Brain pericyte (primary cell): ENCODE data around the gene LITAF.

Experiments
- DNase-seq: peaks from one replicate; pipeline ENCODE4 v3.0.0-alpha.2; 2012; ENCODE audit warnings: low read depth, low spot score

LITAF gene

DNA sequence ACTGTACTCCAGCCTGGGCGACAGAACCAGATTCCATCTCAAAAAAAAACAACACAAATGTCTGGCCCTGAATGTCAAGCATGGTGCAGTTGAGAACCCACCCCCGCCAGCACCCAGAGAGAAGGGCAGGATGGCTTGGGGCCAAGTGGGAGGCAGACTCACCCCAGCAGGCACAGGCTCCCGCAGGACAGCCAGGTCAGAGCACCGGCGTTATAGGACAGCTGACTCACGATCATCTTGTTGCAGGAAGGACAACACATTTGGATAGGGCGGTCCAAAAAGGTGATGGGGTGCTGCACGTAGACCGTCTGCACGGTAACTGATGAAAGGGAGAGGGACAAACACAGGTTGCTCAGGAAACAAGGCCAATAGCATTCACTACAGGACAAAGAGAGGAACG lies 33.3 kb downstream of the LITAF start:
- no peak for DNase-seq

DNA sequence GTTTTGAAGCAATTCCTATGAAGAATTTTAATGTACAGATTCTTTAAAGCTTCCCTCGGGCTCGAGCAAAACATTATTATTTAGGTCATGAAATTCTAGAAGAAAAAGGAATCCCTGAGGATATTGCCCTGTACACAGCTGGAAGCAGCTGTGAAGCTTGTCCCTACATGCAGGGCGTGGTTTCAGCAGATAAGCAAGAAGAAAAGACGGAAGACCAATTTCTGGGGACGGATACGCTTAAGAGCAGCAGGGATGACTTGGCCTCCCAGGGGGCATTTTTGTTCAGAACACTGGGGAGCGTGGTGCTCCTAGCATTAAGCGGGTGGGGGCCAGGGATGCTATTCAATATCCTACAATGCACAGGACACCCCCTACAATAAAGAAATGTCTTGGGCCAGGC lies 34.3 kb downstream of the LITAF start:
- no peak for DNase-seq

GRCh38 chr16:11551842-11552241 lies 34.9 kb downstream of the LITAF start:
- no peak for DNase-seq

DNA sequence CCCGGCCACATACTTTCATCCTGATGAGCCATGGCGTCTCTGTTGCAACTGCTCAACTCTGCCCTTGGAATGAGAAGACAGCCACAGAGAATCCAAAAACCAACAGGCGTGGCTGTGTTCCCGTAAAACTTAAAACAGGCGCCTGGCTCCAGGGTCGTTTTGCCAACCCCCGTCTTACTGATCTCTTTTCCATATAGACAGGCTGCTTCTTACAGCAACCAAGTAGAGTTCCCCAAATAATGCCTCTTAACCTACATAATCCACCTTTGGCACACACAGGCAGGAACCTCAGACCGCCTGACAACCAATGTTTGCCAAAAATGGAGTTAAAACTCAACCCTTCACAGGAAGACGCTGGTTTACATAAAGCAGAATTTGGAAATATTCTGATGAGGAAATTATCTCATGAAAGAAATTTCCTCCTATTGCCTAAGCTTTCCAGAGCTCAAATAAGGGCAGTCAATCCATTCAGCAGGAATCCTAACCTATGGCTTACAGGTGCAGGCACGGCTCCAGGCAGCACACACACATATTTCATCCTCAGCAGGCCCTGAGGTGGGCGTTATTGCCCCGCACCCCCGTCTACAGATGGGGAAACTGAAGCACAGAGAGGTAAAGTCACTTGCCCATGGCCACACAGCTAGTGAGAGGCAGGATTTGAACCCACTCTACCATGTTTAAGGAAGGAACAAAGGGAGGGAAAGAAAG lies 35.8 kb downstream of the LITAF start:
- DNase-seq, result no peak

GRCh38 chr16:11547118-11547916 lies 39.4 kb downstream of the LITAF start:
- DNase-seq, result no peak

DNA sequence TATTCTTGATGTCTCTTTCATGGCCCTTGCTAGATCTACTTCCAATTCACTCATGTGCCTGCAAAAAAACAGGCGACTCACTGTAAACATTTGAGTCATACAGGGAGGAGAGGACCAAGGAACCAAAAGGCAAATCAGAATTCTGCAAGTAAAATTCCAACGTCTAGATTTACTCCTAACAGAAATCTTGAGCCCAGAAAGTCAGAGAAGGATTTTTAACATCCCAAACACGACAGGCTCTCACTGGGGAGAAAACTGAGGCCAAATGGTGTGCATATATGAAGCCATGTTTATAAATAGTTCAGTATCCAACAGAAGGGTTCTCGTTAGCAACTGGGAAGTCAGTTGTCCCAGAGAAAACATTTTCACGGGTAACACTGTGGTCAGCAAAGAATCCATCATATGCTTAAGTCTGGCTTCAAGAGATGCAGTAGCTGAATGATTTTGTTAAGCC lies 40.1 kb downstream of the LITAF start:
- DNase-seq, result no peak

DNA sequence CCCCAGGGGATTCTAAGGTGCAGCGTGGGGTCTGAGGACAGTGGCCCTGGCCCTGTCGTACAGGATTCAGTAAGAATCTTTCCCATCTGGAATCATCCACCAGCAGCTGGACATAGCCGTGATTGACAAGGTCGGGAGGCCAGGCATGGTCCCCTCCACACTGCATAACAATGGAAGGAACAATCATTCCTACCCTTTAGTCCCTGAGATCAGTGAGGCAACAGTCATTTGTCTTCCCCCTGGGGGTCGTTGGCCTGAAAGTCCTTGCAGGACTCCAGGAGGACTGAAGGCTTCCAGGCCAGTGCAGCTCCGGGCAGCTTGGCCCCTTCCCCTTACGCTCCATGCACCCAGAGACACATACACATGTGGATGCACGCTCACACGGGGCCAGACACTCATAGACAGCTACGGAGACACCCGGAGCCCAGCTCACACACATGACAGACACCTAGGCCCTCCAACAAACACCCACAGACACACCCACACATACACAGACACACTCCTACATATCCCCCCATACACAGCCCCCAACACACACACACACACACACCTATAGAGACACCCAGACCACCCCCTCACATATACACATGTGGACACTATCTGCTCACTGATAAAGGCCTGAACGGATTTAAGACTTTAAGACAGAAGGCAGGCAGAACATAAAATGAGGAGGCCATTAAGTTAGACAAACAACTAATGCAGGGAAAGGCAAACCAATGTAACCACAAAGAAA lies 42.9 kb downstream of the LITAF start:
- DNase-seq, result no peak

DNA sequence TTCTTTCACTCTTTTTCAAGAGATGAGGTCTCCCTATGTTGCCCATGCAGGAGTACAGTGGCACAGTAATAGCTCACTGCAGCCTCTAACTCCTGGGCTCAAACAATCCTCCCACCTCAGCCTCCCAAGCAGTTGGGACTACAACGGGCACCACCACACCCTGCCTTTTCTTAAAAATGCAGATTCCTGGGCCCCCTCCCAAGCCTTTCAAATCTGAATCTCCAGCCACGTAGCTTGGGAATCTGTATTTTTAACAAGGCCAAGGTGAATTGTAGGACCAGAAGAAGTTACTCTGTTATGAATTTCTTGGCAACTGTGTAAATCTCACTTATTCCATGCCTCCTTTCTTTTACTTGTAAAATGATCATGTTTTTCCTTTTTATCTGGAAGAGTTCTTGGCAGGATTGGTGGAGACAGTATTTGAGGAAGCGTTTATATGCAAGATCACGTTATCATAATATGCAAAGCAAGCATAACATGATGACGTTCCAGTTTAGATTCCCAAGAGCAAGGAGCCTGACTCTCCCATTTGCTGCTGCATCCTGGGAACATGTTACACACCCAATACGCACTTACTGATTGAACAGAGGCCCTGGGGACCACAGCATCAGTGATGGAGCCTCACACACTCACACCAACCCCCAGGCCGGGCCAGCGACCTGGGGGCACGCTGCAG lies 44.5 kb downstream of the LITAF start:
- no peak for DNase-seq

GRCh38 chr16:11539641-11540050 lies 47.1 kb downstream of the LITAF start:
- DNase-seq, result no peak

DNA sequence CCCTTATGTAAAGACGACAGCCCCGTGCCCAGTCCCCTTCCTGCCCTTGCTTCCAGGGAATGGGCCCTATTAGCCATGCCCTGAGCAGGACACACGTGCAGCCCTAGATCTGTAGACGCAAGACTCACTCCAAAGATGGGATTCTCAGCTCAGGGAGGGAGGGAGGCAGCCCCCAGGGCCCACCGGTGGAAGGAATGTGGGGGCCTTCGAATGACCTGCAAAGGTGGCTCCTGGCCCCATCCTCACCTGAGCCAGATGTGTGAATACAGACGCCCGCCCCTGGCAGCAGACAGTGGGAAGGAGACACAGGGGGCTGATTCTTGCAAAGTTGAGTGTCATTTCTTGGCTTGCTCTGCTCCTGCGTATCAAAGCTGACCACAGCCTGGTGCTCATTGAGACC lies 47.8 kb downstream of the LITAF start:
- no peak for DNase-seq

DNA sequence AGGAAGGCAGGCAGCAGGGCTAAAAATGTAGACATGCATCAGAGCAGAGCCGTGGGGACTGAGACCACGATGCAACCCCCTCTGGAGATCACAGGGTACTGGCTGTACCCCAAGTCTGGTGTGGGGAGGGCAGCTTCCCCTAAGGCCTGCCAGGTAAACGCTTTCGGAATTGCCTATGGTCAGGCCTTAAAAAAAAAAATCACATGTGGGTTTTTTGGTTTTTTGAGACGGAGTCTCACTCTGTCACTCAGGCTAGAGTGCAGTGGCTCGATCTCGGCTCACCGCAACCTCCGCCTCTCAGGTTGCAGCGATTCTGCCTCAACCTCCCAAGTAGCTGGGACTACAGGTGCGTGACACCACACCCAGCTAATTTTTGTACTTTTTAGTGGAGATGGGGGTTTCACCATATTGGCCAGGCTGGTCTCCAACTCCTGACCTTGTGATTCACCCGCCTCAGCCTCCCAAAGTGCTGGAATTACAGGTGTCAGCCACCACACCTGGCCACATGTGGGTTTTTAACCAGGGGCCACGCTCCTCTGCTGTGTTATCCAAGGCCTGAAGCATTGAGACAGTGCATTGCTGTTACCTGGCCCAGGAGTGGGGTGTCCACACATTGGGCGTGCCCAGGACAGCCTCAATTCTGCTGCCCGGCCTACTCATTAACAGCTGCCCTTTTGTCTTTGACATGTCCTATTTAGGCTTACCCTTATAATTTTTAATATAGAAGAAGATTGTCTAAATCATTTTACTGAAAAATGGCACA lies 50.4 kb downstream of the LITAF start:
- DNase-seq, result no peak

DNA sequence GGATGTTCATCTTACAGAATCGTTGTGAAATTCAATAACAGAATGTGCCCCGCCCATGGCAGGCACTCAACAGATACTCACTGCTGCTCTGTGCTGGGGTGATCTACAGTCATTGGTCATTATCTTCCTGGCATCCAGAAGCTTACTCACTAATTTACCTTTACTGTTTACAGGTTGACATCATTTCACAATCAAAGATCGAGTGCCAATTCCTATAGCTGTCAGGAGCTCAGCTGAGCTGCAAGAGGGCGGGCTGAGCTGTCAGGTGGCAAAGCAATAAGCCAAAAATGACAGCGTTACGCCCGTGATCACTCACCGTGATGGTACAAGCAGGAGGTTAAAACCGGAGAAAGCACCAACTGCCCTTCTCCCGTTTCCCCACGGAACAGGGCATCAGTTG lies 51.2 kb downstream of the LITAF start:
- DNase-seq, result no peak

- no peak for DNase-seq
Measured at GRCh38 chr16:11534262-11534661, 52.5 kb downstream of the LITAF start.

GRCh38 chr16:11533588-11533987 lies 53.1 kb downstream of the LITAF start:
- DNase-seq, result no peak

DNA sequence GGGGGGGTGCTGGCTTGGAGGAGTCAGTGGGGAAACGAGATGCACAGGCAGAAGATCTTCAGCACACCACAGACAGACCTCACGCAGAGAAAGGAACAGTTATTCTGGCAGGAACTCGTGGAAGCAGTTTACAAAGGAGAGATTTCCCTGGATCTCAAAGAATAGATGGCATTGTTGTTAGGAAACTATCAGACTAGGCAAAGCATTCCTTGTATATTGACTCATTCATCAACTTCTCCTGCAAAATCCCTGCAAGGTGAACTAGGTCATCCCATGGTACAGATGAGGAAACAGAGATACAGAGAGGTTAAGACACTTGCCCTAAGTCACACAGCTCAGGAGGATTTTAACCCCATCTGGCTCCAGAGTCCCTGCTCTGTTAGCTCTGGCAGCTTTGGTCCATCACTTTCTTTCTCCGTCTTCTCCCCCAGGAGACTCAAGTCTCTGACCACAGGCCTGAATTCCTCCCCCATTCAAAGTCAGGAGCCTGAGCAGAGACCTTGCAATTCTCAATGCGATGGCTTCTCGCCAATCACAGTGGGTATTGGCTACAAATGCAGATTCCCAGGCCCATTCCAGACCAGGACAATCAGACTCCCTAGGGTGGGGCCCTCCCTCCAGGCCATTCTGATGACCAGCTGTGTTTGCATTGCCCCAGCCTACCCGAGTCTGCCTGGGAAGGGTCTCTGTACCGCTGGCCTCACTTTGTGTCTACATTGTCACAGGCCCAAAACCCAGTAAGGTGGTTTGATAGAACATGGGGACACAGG lies 56.4 kb downstream of the LITAF start:
- no peak for DNase-seq

- DNase-seq, result no peak
Measured at GRCh38 chr16:11529285-11529684, 57.4 kb downstream of the LITAF start.

GRCh38 chr16:11528053-11528452 lies 58.7 kb downstream of the LITAF start:
- DNase-seq, result no peak

DNA sequence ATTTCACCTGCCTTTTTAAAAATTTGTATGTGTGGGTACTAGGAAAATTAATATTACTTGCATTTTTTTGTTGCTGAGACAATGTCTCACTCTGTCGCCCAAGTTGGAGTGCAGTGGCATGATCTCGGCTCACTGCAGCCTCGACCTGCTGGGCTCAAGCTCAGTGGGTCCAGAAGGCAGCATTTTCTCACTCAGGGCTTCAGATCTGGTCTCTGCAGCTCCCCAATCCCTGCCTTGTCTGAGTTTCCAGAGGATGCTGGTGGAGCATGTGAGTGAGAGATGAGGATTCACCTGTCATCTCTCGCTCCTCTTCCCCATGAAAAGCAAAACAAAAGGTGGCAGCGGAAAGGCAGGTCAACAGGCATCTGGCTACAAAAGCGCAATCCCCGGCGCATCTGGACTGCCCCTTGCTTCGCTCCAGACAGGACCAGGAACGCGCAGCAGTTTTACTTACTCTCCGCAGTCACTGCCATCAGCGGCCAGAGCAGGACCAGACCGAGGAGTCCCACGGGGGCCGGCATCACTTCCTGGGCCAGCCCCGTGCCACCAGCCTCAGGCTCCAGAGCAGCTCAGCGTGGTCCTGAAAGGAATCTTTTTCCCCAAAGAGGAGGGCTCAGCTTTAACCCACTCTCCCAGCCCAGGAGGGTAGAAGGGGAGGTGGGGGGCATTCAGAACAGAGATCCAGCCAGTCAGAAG lies 59.9 kb downstream of the LITAF start:
- DNase-seq, result no peak

DNA sequence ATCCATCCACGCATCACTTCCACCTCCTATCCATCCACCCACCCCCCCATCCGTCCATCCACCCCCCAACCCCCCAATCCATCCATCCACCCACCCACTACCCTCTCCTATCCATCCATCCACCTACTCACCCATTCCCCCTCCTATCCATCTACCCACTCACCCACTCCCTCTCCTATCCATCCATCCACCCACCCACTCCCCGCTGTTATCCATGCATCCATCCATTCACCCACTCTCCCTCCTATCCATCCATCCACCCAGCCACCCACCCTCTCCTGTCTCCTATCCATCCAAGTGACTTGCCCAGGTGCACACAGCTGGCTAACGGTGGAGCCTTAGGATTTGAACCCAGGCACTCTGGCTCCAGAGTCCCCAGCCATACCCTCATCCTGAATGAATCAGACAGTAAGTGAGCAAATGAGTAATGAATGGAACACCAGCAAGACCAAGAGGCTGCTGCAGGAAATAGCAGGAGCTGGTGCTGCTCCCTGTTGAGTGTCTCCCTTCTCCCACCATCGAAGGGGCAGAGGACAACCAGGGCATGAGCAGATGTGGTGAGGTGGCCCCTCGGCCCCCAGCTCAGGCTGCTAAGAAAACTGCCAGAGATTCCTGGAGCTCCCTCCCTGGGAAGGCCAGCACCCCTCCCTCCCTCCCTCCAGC lies 62.5 kb downstream of the LITAF start:
- DNase-seq, result no peak
